GM18519 (cell line): ENCODE data around the gene AJAP1.

ENCODE experiments used
- ATAC-seq: cut with Tn5 transposase; IDR thresholded peaks from one replicate; pipeline ENCODE4 v1.9.1; 2021; ENCODE audit warnings: mild to moderate bottlenecking, moderate library complexity; ENCODE audit not compliant: unreplicated experiment, low FRiP score

The AJAP1 gene

DNA sequence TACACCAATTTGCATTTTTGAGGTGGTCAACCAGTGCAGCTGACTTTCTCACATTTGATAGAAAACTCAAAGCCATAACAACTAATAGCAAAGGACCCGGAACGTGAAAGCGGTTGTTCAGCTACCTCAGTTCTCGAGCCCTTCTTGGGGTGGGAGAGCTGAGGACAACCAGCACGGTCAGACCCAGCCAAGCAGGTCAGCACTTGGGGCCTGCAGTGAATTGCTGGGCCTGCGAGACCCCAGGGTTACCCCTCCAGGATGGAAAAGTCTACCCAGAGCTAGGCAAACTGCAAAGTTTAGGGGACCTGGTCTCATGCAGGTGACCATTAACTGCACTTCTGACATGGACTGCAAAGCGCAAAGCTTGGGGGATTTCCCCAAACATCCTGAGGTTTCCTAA, 23.8 kb upstream of the AJAP1 start:
- ATAC-seq: no peak

DNA sequence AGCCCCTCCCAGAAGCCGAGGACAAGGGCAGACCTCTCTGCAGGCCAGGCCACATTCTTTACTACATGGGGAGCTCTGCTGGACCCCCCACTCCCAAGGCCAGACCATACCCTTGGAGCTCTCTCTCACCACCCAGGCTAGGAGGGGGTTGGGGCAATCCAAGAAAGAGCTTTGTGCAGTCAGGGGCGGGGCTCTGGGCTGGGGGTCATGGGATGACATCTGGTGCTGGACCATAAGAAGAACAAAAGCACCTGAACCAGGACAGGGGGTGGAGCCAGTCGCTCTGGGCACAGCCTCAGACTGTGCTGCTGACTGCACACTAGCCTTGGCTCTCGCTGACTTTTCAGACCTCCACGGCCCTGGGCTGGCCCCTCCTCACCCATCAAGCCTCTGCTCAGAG, 23.1 kb upstream of the AJAP1 start:
- ATAC-seq: no peak

DNA sequence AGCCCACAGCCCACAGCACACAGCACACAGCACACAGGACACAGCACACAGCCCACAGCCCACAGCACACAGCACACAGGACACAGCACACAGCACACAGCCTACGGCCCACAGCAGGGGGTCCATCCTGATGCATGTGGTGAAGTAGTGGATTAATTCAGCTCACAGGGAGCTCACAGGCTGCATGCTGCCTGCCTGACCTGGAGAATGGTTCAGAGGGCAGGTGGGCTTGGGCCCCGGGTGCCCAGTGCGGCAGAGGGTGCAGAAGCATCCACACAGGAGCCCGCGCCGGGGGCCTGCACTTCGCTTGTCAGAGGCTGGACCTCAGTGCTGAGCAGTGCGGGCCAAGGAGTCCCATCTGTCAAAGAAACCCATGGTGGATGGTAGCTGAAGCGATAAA, 21.1 kb upstream of the AJAP1 start:
- ATAC-seq: no peak

DNA sequence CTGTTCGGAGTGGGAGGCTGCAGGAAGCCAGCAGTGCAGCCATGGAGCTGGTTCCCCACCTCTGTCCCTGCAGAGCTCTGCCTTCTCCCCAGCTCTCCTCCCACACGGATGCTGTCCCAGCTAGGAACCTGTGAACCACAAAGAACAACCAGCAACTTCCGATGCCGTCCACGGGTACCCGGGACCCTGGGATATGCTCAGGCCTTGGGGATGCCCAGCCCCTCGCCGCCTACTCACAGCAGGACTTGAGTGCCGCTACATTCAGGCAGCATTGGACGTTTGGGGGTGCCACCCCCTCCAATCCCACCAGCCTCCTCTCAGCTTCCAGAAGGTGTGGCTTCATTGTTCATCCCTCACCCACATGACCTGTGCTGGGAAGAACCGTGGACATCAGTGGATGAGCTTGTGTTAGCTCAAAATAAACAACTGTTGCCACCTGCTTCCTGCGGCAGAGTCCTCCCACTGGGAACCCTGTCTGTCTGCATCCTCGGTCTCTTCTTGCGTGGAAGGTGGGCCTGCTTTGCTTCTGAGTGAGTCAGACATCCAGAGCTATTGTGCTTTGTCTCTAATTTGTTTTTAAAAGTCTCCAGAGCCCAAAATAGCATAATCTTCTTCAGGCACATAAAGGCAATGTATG, 20.1 kb upstream of the AJAP1 start:
- no peak for ATAC-seq

DNA sequence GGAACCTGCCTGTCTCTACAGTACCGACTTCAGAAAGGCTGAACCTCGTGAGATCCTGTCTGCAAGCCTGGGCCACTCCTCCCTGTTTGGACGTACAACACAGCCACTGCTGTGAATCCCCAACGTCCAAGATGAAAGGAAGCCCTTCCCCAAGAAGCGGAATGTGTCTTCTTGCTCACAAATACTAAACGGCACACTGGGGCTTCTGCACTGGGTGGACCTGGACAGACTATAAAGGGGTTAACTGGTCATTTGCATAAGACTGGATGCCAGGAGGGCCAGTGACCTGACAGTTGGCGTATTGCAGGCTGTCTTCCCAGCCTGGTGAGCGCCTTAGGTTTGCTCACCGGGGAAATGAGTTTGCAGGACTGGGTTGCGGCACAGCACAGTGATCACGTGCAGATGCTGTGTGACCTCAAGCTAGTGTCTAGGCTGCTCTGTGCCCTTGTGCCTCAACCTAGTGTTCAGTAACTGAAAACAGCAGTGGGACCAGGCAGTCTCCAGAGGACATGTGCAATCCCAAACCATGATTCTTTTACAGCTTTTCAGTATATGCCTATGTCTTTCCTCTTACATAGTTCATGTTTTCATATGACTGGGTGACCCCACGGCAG, 19.5 kb upstream of the AJAP1 start:
- no peak for ATAC-seq

DNA sequence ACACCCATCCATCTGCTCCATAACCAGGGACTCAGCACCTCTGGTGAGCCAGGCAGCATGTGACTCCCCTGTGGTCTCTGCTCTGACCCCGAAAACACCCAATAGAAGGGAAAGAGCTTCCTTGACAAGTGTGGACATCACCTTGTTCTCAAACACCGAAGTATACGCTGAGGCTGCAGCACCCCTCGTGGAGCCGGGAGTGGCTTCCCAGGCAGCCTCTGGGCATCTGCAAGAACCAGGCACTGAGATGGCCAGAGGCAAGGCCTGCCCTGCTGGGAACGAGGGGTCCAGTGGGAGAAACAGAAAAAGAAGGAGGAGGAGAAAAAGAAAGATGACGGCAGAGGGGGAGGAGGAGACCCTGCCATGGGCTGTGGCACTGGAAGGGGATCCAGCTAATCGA, 18.2 kb upstream of the AJAP1 start:
- no peak for ATAC-seq

DNA sequence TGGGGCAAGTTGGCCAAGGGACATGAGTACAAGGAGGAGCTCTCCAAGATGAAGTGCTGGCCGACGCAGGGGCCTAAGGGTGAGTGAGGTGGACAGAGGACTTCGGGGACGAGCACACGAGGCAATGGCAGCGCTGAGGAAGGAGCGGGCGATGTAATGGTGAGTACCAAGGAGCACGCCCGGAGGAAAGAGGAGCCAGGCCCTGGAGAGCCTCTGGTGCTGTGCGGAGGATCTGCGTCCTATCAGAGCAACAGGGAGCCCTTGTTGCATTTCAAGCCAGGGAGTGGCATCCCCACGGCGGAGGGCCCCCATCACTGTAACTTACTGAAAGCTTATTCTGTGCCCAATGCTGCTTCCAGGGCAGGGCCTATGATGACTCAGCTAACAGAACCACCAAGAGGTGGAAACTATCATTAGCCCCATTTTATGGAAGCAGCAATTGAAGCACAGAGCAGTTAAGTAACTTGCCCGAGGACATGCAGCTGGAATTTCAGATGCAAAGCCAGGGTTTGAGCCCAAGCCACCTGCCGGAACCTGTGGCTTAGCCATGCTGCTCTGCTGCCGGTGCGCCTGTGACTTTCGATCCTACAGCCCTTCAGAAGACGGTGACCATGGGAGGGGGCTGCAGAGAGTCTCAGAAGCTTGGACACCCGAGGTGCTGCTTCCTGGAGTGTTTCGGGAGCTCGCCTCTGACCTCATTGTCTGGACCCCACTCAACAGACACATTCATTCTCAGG, 17.6 kb upstream of the AJAP1 start:
- no peak for ATAC-seq

DNA sequence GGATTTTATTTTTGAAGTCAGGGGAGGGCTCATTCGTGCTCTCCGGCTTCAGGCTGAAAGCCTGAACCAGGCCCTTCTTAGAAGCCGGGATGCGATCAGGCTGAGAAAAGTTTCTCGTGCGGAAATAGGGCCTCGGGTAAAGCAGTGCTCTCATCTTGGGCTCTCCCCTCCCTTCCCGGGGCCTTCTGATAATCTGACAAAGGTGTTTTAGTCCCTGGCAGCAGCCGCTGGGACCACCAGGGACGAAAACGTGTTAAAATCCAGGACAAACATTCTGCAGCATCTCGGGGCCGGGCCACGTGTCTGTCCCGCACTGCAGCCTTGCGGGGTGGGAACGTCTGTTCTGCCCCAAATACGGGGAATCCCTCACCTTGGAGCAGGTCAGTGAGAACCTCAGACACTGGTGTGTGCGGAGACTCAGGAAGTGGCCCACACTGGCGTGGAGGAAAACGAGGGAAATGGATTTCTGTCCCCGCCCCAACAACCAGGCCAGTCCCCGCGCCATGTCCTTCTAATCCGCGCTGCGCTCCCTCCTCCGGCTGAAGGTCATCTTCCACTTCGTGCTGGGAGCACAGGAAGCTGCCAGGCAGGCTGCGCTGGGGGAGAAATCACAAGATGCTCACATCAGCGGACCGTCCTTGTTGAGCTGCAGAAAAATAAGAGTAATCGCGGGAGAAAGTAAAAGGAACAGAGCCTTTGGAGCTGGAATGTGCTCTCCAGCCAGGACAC, 16.6 kb upstream of the AJAP1 start:
- no peak for ATAC-seq

DNA sequence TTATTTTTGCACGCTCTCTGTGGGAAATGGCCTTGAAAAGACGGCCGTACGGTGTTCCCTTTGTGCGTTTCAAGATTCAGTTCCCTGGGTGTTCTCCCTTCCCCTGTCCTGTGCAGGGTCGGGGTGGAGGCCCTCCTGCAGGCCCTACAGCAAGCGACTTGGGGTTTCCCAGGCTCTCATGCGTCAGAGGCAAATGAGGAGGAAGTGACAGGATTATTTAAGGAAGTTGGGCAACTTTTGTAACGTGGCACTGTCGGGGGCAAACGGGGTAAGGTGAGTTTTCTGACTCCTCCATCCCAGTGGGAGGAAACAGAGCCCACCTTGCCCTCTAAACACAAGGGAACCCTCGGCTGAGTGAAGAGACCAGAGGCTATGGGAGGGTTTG, 16.1 kb upstream of the AJAP1 start:
- ATAC-seq: no peak

DNA sequence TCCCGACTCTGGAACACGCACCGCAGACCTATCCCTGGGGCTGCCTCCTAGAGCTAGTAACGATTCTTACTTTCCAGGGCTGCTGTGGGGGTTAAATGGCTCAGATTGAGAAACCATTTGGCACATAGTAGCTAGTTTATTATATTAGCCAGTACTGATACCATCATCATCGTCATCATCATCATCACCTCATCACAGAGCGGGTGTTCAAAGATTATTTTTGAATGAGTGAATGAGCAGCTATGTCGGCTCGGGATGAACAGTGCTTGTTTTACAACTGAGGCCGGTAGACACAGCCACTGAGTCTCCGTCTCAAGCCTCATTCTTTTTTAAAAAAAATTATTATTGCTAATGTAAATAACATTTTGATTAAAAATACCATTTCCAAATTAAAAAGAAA, 13.5 kb upstream of the AJAP1 start:
- no peak for ATAC-seq

DNA sequence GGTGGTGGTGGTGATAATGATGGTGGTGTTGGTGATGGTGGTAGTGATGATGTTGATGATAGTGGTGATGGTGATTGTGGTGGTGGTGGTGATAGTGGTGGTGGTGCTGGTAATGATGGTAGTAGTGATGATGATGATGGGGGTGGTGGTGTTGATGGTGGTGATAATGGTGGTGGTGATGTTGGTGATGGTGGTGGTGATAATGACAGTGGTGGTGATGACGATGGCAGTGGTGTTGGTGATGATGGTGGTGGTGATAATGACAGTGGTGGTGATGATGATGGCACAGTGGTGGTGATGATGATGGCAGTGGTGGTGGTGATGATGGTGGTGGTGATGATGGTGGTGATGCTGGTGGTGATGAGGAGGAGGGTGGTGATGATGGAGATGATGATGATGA, 7.0 kb upstream of the AJAP1 start:
- ATAC-seq: no peak

DNA sequence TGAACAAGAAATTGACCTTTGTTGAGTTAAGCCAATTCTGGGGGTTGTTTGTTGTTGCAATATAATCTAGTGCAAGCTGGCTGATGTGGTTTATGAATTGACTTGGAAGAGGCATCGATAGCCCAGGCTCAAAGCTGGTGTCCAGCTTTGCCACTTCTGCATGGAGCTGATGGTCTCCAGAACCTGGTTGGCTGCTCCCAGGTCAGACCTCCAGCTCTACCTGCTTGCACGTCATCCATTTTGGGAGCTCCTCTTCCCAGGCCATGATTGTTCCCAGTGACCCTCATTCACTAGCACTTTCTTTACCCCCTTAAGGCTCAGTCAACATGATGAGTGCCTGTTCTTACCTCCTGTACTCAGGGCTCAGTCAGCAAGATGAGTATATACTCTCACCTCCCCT, 5.8 kb upstream of the AJAP1 start:
- ATAC-seq: no peak

DNA sequence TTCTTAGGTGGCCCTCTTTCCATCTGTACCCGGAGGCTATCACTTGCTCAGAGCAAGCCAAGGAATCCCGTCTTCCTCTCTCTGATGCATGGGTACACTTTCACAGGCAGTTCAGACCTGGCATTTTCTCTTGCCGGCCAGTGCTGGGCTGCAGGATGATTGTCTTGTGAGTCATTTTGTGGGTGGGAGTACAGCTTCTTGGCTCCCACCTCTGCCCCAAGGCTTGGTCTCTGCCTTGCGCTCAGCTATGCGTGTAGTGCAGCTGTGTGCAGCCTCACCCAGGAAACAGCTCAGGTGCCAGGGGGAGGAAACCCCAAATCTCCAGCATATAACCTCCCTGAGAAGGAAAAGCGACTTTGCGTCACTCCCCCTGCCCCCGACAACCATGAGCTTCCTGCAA, 3.9 kb upstream of the AJAP1 start:
- ATAC-seq: no peak

DNA sequence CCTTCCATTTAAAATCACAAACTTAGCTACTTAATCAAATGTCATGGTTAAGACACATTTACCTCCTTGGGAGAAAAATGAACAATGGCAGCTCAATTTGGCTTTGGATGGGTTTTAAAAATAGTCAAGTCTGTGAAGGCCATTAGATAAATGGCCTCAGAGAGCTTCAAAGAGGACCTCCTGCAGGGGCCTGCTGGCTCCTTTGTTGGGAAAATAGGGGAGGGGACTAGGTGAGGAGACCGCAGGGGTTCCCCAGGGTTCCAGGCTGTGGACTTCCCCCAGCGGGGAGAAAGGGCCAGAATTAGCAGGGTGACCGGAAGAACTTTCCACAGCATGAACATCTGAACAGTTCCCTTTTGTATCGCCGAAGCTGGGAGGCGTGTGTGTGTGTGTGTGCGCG, 3.4 kb upstream of the AJAP1 start:
- no peak for ATAC-seq

DNA sequence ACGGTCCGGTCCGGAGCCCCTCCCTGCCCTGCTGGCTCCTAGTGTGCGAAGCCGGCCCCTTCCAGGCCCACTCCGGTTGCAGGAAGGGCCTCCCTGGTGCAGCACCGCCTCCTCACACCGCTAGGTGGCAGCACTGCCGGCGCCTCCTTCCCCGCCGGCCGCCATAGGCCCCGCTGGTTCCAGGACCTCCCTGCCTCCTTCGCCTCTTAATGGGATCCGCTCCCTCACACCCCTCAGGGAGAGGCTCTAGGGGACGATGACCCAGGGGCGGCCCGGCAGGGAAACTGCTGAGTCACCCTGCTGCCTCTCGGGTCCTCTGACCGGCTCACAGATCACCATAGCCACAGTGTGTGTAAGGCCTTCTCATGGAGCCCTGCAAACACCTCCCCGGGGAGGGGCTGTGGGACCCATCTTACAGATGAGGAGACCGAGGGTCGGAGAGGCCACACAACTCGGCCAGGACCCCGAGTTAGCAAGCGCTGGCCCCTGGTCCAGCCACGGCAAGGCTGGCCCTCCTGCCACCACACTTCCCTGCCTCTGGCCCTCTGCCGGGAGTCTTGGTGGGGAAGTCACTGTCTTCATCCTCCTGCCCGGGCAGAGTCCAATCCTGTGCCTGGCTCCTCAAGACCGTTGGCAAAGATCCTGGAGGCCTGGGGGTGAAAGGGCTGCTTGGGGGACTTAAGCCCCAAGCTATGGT, 1.6 kb upstream of the AJAP1 start:
- ATAC-seq: no peak

DNA sequence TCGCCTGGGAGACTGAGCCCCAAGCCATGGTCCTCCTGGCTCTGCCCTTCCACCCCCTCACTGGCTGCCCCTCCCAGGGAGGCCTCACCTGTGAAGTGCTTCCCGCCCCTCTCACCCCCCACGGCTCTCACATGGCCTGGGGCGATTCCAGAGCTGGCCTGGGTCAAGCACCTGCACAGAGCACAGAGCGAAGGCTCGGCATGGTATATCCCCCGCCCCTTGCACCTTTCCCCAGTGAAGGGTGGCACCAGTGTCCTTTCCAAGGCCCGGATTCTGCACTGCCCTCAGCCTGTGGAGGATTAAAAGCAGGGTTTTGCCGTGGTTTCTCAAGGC, 1.1 kb upstream of the AJAP1 start:
- ATAC-seq: no peak

DNA sequence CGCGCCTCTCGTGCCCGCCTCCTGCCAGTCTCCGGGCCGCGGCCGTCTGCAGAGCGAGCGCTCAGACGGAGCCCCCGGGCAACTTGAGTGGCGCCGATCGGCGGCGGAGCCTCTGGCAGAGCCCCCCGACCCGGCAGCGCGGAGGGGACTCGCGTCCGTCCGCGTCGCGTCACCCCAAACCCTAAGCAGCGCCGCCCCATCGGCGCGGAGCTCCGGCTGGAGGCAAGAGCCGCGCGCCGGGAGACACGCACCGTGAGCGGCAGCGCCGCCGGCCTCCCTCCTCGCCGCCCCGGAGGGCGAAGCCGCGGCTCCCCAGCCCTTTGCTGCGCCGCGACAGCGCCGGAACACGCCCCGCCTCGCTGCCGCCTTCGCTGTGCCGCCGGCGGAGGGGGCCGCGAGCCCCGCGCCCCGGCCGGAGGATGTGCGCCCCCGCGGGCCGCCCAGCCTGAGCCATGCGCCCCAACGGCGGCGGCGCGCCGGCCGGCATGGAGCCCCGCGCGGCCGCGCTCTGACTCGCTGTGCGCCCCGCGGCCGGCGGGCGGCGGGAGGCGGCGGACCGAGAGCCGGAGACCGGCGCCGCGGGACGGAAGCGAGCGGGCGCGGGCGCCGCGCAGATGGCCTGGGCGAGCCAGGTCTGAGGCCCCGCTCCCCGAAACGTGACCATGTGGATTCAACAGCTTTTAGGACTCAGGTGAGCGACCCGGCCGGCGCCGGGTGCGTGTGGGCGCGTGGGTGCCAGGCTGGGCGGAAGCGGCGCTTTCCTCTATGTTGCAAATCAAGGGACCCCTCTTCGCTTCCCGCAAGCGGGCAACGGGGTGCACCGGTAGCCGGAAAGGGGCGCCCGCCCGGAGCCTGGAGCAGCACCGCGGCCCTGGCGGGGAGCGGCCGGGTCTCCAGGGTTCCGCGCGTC, 610 bp downstream of the AJAP1 start:
- no peak for ATAC-seq

DNA sequence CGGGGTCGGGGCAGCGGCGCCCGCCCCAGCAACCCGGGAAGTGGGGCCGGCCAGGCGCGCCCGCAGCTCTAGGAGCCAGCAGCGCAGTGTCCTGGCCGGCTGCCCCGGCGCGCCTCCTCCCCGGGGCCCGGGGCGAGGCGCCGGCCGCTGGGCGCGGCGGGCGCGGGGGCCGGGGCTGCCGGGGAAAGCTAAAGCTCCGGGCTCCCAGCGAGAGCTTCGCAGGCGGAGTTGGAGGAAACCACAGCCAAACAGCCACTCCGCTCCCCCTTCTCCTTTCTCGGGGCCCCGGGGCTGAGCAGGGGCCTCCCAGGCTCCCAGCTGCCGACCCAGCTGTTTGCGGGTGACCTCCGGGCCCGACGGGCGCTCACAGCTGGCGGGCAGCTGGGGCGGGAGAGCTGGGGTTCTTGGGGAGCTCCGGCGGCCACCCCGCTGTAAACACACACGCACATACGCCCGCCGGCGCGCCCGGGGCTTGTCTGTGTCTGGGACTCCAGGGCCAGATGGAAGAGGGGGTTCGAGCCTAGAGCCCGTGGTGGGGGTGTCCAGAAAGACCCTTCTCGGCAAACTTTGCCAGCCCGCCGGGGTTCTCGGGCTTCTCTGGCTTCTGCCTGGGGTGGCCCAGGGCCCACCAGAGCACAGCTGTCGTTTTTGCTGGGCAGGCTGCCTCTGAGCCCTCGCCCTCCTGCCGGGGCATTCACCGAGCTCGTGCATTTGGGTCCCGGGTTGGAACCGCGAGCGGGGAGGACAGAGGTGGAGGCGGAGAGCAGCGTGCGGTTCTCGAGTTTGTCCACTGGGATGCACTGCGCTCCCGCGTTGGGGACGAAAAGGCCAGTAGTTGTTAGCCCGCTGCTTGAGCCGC, 1.5 kb downstream of the AJAP1 start:
- no peak for ATAC-seq

DNA sequence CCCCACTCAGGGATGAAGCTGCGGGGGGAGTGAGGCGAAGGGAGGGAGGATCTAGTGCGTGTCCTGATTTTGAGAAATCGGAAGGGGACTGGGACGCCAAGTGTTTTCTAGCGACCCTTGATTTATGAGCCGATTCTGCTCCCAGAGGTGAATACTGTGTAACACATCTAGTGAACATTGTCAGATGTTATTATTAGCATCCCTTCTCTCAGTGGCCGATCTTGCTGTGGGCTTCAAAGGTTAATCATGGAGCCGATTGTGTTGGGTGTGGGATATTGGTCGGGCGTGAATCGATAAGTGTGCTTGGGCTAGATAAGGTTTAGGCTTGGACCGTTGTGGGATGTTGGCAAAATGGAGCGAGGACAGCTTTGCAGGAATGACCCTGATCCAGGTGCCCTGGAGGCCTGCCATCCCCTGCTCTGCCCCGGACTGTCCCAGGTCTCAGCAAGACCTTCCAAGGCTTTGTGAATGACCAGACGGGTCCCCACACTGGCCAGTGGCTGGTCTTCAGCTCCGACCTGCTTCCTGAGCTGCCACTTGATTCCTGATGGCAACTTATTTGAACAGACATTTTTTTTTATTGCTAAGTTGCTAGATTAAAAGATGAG, 2.2 kb downstream of the AJAP1 start:
- ATAC-seq: no peak
